GM19238 (cell line): Measurements from ENCODE around the gene HRNR.
A peak's percentile ranks its signal among the peaks of the same experiment; 100 is the strongest.

Experiments used
- DNase-seq: peaks from one replicate; pipeline ENCODE4 v3.0.0; 2011; ENCODE audit warnings: low spot score; ENCODE audit not compliant: insufficient read length

The HRNR gene

DNA sequence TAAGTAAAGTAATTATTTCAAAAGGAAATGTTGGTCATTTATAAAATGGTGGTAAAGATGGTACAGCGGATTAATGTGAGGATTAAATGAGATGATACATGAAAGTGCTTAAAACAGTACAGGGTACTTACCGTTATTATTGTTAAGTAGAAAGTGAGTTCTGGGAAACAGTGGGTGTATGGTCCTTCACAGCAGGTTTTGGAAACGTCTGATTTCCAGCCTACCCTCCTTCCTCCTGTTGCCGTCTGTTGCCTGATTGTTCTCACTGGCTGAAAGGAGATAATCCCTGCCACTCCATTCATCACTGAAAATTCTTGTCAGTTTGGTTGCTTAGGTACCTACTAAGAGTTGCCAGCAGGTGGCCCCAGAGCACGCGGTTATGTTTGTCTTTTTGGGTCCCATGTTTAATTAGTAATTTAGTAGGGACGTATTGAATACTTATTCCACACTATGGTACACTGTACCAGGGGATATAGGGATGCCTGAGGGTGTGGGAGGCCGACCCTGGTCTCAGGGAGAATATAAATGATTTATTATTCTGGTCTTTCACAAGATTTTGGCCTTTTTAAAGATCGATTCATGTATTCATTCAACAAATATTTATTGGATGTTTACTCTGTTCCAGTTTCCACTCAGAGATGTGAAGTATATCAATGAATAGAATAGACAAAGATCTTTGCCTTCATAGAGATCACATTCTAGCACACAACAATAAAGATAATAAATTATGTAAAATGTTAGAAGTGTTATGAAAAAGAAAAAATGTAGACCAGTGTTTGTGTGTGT lies 34.1 kb downstream of the HRNR start:
- peak; percentile 22 for DNase-seq

DNA sequence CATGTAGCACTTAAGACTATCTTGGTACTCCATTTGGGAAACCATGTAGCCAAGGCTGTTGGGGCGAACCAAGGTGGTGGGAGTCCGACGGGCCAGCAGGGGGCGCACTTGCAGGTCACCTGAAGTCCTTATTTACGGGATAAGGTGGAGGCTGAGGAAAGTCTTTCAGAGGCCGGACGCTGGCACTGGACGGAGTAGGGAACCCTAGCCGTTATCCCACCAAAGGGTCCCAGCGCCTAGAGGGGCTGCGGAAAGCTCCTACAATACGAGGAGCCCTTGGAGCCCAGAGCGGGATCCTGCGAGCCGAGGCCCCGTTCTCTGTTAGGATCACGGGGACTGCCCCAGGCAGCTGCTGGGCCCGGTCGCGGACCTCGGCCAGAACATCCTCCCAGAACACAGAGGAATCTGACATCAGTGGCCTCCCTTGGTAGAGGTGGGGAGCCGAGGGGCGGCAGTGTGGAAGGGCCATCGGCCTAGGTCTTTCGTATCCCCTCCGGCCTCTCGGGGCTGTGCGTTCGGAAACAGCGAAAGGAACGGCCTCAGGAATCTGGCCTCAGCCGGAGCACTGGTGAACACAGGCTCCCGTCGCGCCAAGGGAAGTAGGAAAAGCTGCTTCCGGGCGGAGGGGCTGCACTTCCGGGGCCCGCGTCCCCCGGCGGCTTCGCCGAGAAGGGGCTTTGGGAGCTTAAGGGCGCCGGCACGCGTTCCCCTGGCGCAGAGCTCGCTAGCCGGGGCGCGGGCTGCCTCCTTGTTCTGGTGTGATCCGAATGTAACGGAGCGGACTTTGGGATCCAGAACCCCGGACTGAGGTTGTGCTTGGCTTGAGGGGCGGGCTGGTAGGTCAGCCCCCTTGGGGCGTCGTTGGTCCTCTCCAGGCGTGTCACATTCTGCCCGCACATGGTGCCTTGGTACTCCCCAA lies 35.1 kb downstream of the HRNR start:
- DNase-seq, result peak; percentile 25

DNA sequence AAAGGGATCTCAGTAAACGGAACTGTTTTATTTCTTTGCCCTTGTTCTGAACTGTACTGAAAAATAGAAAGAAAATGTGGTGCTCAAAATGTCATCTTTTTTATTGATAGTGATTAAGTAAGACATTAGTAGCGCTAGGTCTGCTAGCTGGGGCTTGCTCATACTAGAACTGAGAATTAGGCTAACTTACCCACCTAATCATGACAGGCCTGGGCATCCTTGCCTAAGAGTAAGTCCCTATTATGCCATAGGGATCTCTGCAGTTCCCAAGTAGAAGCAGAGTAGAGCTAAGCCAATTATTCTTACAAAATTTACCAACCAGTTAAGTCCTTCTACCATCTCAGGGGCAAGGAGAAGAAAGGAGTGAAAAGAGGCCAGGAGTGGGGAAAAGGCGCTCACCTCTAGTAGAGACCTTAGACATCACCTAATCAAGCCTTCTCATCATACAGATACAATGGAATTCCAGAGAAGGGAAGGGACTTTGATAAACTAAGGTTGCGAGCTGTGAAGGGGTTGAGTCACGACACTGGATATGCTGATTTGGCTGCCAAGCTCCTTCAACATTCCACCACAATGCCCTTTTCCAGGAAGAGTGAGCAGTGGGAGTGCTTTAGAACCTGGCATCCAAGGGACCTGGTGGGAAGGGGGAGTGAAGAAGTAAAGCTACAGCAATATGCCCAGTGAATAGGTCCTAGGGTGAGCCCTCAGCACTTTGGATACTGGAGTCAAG lies 37.3 kb downstream of the HRNR start:
- no peak for DNase-seq

DNA sequence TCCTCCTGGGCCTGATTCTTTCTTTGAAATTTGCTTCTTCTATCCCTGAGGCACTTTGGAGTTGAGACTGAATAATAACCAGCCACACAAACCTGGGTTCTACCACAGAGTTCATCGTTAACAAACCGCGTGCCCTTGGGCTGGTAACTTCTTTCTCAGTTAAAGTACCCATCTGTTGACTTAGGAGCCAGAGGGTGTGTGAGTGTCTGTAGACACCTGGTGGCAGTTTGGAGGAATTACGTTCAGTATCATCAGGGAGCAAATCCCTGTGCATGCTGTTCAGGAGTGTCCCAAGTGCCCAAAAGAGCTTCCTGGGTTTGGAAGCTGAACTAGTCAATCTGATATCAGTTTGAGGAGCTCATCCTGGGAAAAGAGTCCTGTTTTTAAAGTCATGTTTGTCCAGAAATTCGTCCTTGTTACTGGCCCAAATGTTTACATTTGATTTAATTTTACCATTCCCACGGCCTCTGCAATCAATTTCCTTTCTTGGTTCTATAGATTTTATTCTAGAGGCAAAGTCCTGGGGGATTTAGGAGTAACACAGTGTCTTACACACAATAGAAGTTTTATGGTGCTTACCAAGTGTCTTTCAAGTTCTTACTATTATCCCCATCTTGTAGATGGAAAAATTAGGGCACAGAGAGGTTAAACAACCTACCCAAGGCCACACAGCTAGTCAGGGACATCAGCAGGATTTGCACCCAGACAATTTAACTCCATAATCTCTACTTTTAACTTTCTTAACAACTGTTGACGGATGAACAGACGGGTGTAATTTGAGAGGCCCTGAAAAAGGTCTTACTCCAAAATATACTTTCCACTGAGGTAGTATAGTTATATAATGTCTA lies 38.2 kb downstream of the HRNR start:
- DNase-seq, result peak; percentile 13

DNA sequence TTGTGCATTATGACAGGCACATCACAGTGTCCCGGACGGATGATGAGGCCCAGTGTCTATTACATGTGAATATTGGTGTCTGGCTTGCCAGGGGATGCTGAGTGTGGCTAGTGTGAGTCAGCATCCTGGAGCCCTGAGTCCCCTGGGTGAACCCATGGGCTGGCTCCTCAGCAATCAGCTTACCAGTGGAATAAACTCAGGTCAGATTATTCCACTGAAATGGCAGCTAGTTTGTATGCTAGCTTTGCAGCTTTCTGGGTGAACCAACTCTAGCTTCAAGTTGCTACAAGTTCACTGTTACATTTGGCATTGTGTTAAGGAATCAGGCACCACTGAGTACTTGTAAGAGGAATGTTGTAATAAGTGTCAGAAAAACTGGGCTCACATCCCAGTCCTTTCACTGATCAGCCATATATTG lies 41.0 kb downstream of the HRNR start:
- DNase-seq, result no peak

DNA sequence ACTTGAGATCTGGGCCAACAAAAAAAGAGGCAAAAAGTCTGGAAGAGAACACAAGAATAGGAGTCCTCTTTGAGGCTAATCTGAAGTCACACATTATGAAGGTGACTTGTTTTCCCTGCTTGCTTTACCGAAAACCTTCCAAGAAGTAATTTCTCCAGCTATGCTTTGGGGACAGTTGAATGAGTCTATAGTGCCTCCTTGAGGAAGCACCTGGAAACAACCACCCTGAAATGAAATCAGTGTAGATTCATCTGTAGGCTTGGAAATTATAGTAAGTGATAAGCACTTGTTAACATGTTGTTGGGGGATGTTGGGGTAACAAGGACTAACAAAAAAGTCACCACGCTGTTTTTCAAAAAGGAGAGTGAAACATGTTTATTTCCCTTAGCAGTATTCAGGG lies 41.6 kb downstream of the HRNR start:
- no peak for DNase-seq

DNA sequence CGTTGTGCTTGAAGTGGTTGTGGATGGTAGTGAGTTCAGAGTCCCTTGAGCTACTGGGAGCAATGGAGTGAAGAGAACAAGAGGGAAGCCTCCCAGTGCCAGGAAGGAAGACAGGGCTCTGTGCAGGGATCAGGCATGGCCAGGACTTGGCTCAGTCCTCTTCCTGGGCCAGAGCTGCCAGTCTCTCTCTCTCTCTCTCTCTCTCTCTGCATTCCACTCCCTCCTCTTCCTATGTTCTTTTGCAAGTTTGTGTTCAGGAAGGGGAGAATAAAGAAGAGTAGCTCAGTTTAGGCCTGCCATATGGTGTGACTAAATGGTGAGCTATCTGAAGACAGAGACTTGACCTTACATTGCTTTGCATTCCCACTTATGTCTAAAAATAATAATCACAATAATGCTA lies 44.4 kb downstream of the HRNR start:
- no peak for DNase-seq

DNA sequence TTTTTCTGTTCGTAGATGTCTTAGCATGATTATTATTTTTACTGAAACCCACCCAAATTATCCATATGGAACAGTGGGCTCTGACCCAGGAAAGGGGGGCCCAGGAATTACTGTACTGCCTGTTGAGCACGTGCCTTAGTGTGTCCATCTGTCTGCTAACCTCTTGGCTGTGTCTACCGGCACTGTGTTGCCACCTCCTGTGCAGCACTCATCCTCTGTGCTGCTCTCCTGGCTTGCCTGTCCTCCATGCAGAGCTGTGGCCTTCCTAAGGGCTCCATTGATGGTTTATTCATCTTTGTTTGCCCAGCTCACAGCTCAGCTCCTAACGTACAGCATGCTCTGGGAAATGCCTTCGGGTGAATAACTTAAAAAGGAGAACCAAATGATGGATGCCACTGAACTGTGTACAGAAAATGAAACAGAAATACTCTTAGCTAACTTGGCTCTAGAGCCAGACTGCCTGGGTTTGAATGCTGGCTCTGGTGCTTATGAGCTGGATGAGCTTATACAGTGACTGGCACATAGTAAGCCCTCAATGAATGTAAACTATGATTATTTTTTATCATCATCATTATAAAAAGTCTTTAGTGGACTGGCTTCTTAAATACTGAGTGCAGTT lies 53.6 kb downstream of the HRNR start:
- DNase-seq, result no peak

DNA sequence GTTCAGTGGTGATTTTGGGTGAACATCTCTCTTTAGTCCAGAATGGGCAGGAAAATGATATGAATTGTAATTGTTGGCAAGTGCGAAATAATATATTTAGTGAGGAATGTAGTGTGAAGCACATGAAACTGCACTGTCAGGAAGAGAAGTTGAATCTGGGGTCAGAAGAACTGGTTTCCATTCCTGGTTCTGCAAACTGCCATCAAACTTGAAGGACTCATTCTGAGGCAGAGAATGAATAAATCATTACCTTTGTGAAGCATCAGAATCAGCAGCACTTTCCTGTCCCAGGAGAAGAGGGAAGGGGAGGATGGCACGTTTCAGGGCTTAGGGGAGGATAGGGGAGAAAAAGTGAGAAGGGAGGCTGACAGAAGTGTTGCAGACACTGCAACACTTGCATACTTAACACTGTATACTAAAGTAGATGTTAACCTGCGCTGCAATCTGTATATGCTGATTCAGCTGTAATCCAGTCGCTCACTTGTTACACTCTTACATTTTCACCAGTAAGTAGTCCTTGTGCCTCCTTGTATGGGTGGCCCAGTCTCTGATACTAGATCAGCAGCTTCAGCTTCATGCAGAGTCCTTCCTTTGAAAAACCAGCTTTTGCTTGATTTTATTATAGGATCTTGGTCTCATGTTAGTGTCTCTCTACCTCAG lies 54.5 kb downstream of the HRNR start:
- DNase-seq, result no peak

DNA sequence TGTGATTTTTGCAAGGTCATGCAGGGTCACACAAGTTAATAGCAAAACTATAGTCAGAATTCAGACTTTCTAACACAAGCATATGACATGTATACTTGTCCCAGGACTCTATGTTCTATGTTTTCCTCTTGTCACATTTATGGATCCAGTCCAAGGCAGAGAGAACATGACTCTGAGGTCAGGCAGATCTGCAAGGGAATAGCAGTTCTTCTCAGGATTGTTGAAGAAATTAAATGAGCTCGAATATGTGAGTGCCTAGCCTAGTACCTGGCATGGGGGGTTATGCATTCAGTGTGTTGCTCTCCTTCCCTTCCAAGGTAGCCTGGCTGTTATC lies 55.5 kb downstream of the HRNR start:
- DNase-seq, result no peak

DNA sequence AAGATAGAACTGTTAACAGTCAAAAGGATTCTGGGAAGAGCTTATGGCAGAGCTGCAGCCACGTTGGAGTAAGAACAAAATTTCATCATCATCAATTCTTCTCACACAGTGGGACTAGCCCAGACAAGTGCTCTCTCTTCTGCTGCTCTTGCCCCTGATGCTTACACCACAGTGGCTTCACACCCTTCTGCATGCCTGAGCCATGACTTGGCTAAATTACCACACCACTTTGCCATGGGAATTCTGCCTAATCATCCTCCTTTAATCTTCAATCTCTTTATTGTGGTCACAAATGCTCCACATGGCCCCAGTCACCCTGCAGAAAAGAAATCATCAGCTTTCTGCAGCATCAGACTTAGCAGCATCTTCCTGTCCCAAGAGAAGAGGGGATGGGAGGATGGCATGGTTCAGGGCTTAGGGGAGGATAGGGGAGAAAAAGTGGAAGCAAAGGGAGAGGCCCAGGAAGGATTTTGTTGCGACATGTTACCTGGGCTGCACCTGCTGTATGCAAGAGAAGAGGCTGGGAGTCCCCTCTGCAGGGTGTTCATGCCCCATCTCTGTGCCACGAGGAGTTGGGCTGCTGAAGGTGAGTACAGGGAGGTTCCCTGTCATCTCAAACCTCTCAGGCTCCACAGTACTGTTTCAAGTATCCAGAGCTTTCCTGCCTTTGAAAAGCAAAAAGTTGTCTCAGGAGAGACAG lies 56.0 kb downstream of the HRNR start:
- DNase-seq, result no peak

DNA sequence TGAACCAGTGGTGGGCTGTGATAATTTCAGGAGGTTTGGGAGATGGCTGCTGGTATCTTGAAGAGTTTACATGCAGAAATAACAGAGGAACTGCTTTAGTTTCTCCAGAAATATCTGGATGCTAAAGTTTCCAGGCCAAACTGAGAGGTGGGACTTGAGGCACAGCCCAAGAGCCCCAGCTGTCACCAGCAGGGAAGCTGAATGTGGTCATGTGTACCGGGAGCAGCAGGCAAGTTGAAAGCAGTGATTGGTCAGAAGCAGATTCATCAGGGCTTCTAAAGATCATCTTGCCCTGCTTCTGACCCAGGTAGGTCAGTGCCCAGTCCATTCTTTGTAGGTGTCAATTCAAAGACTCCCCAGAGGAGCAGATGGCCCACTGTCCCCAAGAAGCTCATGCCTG lies 57.0 kb downstream of the HRNR start:
- DNase-seq, result no peak

DNA sequence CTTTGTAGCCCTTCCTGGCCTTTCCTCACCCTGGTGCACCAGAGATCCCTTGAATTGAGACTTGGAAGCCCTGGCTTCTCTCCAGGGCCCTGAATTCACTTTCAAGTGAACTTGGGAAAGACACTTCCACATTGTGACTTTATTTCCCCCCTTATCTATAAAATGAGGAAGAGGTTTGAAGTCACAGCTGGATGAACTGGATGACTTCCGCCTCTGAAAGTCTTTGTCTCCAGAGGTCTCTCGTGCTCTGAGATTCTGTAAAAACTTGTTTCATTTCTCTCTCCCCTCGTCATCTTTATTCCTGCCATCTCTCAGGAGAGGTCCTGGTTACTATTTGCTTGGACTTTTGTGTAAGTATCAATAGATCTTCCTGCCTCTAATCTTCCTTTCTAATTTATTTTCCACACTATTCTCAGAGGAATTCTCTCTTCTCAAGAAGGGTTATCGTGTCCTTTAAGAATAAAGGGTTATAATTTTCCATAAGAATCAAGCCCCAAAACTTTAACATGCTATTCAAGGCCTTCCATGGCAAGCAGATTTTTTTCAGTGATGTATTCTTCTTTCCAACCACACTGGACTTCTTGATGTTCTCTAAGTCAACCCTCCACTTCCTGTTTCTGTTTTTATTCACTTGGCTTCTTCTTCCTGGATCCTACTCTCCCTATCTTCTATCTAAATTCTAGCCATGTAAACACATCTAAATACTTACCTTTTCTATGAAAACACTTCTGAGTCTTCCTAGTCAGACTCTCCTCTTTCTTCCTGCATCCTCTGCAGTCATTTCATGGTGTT lies 58.5 kb downstream of the HRNR start:
- no peak for DNase-seq

DNA sequence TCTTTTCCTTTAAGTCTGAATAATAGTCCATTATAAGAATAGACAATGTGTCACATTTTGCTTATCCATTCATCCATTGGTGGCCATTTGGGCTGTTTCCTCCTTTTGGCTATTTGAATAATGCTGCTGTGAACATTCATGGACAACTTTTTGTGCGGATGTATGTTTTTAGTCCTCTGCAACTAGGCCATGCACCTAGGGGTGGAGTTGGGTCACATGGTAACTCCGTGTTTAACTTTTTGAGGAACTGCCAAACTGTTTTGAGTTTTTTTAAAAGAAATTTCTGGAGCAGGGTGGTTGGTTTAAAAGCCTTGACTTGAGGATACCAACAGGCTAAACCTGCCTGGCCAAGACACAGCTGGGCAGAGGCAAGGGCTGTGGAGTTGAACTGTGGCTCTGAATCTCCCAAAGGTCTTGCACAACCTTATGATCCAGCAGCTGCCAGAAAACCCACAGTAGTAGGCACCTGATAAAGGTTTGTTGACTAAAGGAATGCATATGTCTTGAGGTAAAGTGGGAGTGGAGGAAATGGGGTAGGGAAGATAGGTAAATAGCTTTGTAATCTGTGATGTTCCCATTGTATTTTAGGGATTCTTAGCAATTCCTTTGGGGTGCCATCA lies 59.4 kb downstream of the HRNR start:
- no peak for DNase-seq

DNA sequence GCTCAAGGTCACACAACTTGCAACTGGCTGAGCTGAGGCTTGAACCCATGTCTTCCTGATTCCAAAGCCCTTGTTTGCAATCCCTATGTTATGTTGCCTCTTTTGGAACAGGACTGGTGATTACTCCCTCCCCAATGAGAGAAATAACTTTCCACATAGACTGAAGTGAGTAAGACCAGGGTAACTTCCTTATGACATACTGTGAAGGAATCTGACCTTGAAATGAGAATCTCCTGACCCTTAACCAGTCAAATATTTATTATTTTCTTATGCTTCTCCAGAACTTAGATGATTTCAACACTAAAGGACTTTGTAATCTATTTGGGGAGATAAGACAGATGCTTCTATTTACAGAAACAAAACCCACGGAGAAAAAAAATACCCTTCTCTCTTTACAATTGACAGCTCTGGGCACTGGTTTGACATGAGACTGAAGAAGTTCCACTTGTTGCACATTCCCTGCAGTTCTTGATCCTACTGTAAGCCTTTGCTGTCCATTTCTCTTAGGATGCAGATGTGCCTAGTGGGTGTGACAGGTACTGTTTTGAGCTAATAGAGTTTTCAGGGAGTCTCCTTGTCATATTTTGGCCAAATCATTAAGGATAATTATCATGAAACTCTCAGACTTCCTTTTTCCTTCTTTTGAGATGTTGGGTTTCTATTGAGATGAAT lies 61.1 kb downstream of the HRNR start:
- no peak for DNase-seq
